HG03045 (cell line): ENCODE data around the gene PTPRM.

ENCODE experiments used
- ATAC-seq: cut with Tn5 transposase; IDR thresholded peaks from one replicate; pipeline ENCODE4 v1.9.1; 2021; ENCODE audit warnings: mild to moderate bottlenecking, moderate library complexity; ENCODE audit not compliant: unreplicated experiment

PTPRM gene

DNA sequence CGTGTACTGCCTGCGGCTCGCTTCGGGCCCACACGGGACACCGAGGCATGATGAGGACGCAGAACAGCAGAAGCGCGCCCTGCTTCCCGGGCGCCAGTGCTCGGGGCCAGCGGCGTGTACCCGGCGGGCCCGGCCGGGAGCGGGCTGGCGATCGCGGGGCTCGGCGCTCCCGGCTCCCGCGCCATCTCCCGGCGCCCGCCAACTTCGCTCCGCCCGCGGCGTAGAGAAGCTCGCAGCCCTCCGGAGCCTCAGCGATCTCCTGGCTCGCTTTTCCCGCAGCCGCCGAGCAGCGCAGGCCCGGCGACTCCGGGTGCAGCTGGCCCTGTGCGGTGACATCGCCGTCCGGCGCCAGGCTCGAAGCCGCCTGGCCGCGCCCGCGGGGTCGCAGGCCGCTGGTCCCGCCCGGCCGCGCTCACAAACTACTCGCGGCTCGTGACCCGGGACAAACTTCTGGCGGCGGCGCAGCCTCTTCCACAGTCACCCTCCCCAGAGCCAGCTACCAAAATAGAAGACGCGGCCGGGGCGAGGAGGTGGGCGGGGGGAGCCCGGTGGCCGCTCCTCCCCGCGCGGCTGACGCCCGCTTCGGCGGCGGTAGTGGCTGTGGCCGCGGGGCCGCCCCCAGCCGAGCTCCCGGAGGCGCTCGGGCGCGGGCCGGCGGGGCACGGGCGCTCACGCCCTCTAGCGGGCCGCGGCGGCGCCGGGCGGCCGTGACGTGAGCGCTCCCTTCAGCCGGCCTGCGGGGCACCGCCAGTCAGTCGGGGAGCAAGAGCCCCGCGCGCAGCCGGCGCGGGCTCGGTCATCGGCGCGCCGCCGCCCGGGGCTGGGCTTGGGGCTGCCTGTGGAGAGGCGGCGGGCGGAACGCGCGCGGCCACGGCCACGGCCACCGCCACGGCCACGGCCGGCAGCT is at the start of gene PTPRM:
PTPRM (plus strand) TSS at position 750 of the 907 bp plus-strand sequence. CDS start 503 bp downstream, outside the sequence.
- peak; percentile 85 for ATAC-seq

DNA sequence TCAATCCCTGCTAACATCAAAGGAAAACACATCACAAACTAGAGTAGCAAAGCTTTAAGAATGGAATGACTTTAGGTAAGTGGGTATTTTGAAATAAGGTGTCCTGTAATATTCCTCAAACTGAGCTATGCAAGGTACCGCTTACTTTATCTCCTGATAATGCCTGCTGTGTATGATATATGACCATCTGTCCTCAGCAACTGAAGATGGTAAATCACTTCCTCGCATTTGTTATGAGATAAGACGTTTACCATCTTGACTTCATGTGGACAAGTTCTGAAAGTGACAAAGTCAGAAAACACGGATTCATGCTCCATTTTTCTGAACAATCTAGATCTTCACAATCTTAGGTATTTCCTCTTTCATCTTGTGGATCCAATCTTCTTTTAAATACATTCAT is 49.3 kb upstream of the PTPRM start:
- no peak for ATAC-seq

DNA sequence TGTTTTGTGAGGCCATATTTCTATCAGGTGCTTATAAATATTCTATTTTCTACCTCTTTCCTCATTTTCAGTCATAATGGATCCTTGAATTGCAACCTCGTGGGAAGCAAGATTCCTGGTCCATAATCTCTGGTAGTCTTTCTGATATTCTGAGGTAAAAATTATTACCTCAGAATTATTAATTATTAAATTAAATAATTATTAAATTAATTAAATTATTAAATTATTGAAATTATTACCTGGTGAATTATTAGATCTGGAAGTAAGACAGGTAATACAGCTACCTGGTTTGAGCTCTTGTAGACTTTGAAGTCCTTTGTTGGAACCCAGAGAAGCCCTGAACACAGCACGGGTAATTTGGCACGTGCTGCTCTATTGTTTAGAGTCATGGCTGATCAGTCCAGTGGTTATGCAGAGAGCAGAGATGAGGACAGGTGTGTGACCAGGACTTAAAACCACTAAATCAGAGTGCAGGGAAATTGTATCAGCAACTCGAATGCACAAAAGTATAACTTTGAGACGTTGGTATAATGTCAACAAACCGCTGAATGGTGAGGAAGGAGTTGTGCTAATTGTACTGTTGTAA is 46.8 kb upstream of the PTPRM start:
- ATAC-seq: no peak

DNA sequence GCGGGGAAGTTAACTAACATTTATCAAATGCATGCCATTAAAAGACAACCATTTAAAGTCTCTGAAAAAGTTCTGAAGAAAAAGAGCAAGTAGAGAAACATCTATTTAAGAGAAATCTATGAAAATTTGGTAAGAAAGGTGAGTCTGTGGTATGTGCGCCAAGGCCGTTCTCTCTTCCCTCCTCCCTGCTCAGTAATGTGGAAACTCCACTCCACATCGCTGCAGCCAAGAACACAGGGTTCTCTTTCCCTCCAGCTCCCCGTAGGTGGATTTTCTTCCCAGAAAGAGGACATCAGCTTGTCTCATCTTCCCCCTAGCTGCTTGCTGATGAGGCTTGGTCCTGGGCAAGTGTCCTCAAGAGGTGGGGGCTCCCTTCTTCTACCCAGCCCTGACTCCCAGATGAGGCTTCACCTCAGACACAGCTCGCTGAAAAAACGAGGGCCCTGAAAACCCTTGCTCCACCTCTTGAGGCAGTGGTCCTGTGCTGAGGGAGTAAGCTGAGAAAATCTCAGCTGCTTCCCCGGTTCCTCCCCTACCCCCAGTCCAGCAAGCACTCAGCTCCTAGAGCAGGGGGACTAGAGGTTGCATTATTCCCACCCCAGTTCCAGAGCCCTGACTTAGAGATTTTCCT is 45.8 kb upstream of the PTPRM start:
- no peak for ATAC-seq

DNA sequence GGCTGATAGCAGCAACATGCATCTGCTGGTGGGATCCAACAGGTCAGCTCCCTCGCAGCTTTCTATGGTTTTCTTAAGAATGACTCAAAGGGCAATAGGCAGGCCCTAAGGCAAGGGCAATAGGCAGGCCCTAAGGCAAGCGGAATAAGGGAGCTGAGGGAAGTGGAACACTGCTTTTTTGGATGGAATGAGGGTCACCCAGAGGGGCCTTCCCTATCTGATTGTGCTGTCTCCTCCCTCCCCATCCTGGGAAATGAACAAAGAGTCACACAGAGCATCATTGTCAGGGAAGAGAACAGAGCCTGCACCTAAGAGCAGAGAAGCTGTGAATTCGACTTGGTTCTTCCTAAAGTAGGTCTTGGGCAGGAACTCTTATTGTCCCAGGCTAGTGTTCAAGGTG is 43.3 kb upstream of the PTPRM start:
- ATAC-seq: no peak

DNA sequence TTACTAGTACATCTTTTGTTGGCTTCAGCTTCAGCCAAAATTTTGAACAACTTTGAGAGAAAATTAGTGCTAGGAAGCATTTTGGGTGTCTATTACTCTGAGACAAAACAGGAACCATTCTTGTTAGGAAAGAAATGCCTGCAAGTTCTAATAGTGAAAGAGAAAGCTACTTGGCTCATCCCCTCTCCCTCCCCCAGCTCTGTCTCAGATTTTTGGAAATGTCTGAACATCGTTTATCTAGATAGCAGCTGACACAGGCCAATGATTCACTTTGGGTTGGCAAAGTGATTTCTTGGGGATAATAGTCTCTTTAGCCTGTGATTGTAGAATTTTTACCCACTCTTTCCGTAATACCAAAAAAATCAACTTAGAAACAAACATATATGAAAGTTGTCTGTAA is 42.3 kb upstream of the PTPRM start:
- no peak for ATAC-seq

DNA sequence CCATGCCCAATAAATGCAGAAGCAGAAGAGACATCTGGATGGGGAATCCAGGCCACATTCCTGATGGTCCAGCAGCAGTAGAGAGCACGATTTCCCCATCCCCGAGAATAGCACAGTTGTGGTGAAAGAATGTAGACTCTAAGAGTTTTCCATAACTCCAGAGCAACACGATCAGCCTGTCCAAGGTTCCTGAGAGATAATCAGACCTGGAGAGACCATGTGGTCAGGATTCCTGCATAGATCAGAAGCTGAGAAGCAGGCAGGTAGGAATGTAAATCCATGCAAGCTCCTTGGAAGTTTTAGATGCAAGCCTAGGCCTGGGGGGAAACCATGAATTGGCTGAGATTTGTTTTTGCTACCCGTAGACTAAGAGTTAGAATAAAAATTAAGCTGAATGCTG is 34.2 kb upstream of the PTPRM start:
- no peak for ATAC-seq

DNA sequence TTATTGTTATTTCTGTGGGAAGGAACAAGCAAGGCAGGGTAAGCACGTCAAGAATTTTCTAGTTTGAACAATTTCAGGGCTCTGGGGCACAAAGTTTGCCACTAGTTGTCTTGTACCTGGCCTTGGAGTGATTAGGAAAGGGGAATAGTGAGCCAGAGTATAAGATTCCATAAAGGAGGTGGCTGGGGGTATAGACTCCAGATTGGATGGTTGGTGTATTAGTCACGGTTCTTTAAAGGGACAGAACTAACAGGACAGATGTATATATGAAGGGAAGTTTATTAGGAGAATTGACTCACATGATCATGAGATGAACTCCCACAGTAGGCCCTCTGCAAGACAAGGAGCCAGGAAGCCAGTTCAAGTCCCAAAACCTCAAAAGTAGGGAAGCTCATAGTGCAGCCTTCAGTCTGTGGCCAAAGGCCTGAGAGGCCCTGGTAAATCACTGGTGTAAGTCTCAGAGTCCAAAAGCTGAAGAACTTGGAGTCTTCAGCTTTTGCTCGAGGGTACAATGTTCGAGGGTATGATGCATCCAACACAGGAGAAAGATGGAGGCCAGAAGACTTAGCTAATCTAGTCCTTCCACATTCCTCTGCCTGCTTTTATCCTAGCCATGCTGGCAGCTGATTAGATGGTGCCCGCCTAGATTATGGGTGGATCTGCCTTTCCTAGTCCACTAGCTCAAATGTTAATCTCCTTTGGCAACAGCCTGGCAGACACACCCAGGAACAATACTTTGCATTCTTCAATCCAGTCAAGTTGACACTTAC is 31.5 kb upstream of the PTPRM start:
- ATAC-seq: no peak

DNA sequence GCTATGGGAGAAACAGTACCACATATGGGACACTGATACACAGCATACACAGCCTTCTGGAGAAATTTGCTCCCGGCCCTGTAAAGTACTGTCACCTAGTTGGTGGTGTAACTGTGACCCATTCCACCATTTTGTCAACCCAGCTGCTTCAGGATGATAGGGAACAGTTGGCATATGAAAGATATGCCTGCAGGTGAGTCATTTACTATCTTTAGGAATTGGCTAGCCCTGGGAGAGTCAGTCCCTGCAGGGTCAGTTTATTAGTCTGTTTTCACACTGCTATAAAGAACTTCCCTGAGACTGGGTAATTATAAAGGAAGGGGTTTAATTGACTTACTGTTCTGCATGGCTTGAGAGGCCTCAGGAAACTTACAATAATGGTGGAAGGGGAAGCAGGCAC is 30.0 kb upstream of the PTPRM start:
- no peak for ATAC-seq

DNA sequence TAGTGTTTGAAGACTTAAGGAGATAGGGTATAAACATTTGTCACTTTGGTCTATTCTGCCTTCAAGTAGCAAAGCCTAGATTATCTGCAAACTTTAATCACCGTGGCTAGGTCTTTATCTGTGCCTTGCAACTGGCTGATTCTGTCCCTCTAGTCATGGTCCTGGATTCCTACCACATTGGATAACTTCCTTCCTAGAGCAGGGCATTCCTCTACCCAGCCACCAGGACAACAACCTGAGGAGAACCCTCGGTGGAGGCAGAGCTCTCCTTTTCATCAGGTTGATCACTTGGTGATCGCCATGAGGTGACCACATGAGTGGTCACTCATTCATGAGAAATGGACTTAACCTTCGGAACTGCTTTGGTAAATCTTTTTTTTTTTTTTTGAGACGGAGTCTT is 25.3 kb upstream of the PTPRM start:
- no peak for ATAC-seq

DNA sequence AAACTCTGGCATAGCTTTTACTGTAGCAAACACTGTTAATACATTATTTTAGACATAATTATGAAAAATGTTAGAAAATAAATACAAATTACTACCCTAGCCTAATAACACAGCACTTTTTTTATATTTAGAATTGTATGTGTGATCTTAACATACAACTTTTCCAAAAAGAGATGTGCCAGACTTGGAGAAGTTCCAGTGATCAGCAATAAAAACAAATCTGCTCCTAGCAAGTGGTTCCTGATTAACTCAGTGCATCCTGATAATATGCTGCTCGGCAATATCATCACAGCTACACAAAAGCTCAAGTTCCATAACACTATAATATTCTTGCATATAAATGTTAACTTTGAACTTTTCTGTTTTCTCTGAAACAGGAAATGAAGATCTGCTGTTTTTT is 22.4 kb upstream of the PTPRM start:
- no peak for ATAC-seq

DNA sequence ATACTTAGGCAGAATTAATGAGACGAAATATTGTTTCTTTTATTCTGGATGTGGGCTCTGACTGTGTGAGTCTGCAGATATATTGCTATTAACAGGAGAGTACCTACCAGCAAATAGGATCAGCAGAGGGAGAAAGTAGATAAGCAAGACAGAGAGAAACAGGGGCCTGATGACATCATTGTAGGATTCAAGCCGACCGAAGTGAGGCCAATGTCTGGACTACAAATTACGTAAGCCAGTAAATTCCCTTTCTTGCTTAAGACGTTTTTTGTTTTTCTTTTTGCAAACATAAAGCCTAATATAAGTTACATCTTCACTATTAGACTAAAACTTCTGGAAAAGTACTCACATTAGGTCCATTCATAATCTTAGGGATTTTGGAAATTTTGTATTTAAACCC is 21.4 kb upstream of the PTPRM start:
- no peak for ATAC-seq

DNA sequence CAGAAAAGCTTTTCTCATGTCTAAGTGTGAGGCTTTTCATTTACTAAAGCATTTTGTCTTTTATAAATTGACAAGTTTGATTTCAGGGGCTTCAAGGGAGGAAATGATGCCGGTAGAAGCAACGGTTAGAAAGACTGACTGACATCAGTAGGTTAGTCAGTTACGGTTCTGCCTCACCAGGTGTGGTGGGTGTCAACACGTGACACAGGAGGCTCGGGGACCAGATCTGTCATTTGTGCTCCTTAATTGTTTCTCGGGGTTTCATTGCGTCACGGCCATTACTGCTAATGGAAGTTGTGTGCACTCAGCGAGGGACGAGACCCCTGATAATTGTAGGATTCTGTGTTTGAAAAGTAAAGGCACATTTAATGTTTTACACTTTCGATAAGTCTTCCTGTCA is 18.9 kb upstream of the PTPRM start:
- ATAC-seq: no peak

DNA sequence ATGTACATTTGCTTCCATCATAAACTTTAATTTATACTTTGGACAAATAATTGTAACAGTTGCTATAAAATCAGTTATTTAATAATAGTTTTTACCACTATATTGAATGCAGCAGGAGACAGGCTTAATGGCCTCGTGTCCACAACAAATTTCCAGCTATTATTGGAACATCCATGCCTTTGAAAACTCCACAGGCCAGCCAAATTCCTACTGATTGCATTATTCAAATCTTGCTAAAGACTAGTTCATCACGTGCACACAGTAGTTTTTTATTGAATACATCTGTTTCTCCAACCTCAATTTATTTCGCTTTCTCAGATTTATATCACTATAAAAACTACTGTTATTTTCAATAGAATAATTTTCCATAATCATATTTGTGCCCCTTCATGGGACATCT is 18.4 kb upstream of the PTPRM start:
- ATAC-seq: no peak

DNA sequence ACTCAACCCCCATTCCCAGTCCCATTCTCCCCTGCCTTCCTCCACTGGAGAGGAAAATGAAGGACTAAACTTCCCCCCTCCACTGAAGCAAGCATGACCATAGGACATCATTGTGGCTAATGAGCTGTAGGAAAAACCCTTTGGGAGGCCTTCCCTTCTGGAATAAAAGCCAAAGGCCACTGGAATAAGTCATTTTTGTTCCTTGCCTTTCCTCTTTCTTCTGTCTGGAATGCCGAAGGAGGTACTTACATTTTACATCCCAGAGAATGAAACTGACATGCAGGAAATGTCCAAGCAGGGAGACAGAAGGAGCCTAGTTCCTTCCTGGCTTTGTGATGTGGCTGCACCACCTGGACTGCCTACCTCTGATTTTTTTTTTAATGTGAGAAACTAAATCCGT is 9.1 kb upstream of the PTPRM start:
- ATAC-seq: no peak

DNA sequence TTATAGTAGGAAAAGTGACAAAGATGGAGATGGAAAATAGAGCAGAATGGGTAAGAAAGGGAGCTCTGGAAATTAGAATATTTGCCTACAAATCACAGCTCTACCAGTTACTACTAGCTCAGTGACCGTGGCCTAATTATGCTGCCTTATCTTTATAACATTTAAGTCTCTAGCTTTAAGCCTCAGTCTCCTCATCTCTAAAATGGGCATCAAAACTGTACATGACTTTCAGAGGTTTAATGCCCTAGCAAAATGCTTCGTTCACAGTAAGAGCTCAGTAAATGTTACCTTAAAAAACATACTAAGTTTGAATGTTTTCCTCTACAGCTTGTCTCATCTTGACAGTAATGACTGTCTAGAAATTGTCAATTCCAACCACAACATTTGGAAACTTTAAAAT is 8.3 kb upstream of the PTPRM start:
- ATAC-seq: no peak

DNA sequence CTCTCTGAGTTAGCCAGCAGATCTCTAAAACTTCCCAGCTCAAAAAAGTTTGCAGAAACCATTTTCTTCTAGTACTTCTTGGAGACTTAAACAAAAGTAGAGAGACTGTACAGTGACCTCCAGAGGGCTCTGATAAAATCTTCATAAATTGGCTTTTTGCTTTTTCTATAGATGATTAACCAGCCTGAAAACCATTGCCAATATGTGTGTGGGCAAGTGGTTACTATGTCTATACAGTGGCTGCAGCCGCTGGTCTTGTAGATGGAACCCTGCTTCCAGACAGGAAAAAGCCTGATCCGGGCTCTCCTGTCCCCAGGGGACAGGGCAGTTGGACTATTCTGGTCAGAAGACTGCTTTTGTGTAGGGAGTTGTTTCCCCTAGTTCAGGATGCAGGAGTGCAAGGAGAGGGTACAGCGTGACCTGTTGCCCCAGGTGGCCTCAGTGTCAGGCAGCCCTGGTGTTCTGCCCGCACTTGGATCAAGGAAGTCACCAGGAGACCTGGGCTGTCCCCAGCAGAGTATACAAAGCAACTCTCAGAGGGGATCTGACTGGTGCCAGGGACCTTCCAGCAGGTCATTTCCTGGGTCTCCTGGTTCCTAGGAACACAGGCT is 7.3 kb upstream of the PTPRM start:
- ATAC-seq: no peak

DNA sequence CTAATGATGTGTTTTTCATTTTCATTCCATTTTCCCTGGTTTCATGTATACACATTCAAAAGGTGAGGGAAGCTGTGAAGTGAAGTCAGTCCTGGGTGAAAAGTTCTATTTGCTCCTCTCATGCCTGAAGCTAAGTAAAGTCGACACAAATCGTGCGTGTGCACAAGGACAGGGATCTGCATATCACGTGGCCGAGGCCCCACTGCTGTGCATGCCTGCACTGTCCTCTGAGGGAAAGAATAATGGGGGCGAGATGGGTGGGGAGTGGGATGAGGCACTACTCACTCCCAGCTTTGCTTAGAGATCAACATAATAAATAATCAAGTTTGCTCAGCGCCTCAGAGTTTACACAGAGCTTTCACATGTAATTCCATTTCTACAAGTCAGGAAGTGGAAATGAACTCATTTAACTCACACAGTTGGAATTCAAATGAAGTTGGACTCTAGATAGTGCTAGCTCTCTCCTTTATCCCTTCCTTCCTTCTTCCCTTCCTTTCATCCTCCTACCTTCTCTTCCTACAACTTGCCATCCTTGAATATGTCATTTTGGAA is 5.1 kb upstream of the PTPRM start:
- ATAC-seq: no peak

DNA sequence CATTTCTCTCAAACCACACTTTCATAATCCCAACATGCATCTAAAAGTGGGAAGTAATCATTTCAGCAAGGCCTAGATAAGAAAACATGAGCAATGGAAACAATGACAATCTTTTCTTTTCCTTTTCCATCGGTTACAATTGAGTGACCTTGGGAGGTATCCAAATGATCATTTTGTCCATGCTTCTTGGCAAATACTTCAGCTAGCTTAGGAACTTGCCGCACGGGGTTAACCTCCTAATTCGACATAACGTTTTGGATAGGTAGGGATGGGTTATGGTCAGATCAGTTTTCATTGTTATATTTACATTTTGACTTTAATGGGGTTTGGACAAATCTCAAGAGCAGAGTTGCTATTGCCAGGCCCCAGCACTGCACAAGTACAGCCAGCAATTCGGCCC is 4.6 kb upstream of the PTPRM start:
- no peak for ATAC-seq

DNA sequence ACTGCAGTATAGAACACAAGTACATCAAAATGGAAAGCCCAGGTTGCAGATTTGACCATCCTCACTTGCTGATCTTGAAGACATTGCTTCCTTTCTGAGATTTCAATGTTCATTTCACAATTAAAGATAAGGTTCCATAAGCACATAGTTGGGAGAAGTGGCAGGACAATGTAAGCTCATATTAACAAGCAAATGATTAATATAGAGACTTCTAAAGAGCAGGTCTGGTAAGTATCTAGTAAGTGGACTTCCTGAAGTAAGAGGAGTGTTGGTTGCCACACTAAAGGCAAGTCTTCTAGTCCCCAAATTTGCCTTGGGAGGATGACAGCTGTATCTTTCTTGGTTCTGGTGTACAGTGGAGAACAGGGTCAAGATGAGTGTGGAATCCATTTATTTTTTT is 1.4 kb upstream of the PTPRM start:
- no peak for ATAC-seq

DNA sequence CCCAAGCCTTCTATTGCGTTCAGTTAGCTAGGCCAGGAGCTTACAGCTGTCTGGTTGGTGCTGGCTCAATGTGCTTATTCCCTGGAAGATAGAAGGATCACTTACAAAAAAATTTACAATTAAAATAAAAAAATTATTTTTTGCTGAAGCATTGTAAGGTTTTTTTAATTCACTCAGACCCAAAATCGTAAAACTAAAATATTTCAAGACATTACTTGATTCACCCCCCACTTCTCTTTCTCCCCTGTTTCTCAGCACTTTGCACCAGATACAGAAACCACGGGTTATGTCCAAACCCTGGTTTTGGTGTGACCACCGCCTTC is 911 bp upstream of the PTPRM start:
- no peak for ATAC-seq
